Mesendoderm (in vitro differentiated cells): ENCODE results near the gene BRF1.

Source experiments
- DNase-seq: peaks from one replicate; pipeline ENCODE4 v3.0.0; 2013
- H2AK5ac ChIP-seq: 2 replicates; pipeline ENCODE4 v1.6.1; 2013; ENCODE audit warnings: low read length, inconsistent platforms
- H2BK120ac ChIP-seq: 2 replicates; pipeline ENCODE4 v1.6.1; 2013; ENCODE audit warnings: low read depth, mild to moderate bottlenecking, low read length, moderate library complexity, mixed read lengths
- H2BK15ac ChIP-seq: replicated peaks from 2 replicates; pipeline ENCODE4 v1.6.1; 2013; ENCODE audit warnings: low read depth, mild to moderate bottlenecking, moderate library complexity
- H2BK5ac ChIP-seq: 2 replicates; pipeline ENCODE4 v1.6.1; 2013; ENCODE audit warnings: low read length, inconsistent platforms
- H3K18ac ChIP-seq: 2 replicates; pipeline ENCODE4 v1.6.1; 2013; ENCODE audit warnings: mild to moderate bottlenecking, low read length, mixed read lengths
- H3K23ac ChIP-seq: one replicate; pipeline ENCODE4 v1.6.1; 2013; ENCODE audit warnings: low read length
- H3K27ac ChIP-seq: 2 replicates; pipeline ENCODE4 v1.5.1; 2013; ENCODE audit warnings: low read depth, mild to moderate bottlenecking, inconsistent platforms, low read length, moderate library complexity
- H3K27me3 ChIP-seq: 2 replicates; pipeline ENCODE4 v1.6.1; 2013; ENCODE audit warnings: low read length, control low read depth, mild to moderate bottlenecking, inconsistent platforms; ENCODE audit not compliant: insufficient read depth, poor library complexity
- H3K36me3 ChIP-seq: 2 replicates; pipeline ENCODE4 v1.6.1; 2013; ENCODE audit warnings: low read length, inconsistent platforms; ENCODE audit not compliant: control insufficient read depth, insufficient read depth
- H3K4ac ChIP-seq: one replicate; pipeline ENCODE4 v1.6.1; 2013; ENCODE audit warnings: low read depth, mild to moderate bottlenecking, low read length, moderate library complexity
- H3K4me1 ChIP-seq: 2 replicates; pipeline ENCODE4 v1.6.1; 2013; ENCODE audit warnings: low read depth, low read length, inconsistent platforms; ENCODE audit not compliant: control insufficient read depth
- H3K4me2 ChIP-seq: 2 replicates; pipeline ENCODE4 v1.6.1; 2013; ENCODE audit warnings: low read length
- H3K4me3 ChIP-seq: 2 replicates; pipeline ENCODE4 v1.5.1; 2013; ENCODE audit warnings: mild to moderate bottlenecking, low read length
- H3K56ac ChIP-seq: one replicate; pipeline ENCODE4 v1.6.1; 2013; ENCODE audit warnings: low read length
- H3K79me1 ChIP-seq: 2 replicates; pipeline ENCODE4 v1.6.1; 2013; ENCODE audit warnings: low read length, inconsistent platforms
- H3K79me2 ChIP-seq: 2 replicates; pipeline ENCODE4 v1.6.1; 2013; ENCODE audit warnings: mild to moderate bottlenecking, low read length; ENCODE audit not compliant: control insufficient read depth, insufficient read depth
- H3K9ac ChIP-seq: 2 replicates; pipeline ENCODE4 v1.6.1; 2013; ENCODE audit warnings: low read length, inconsistent platforms
- H4K5ac ChIP-seq: one replicate; pipeline ENCODE4 v1.6.1; 2013; ENCODE audit warnings: low read length
- H4K8ac ChIP-seq: one replicate; pipeline ENCODE4 v1.6.1; 2013; ENCODE audit warnings: low read depth, mild to moderate bottlenecking, control low read depth, low read length, moderate library complexity
- WGBS: extraction: QIAGEN DNeasy Blood & Tissue Kit; methylation state at CpG from one replicate; pipeline ENCODE4 v1.1.7; 2013; ENCODE audit warnings: low lambda C conversion rate, missing lambda C conversion rate; ENCODE audit not compliant: insufficient coverage; ENCODE audit errors: extremely low coverage; 5-methylcytosine and 5-hydroxymethylcytosine counted together

BRF1 gene

DNA sequence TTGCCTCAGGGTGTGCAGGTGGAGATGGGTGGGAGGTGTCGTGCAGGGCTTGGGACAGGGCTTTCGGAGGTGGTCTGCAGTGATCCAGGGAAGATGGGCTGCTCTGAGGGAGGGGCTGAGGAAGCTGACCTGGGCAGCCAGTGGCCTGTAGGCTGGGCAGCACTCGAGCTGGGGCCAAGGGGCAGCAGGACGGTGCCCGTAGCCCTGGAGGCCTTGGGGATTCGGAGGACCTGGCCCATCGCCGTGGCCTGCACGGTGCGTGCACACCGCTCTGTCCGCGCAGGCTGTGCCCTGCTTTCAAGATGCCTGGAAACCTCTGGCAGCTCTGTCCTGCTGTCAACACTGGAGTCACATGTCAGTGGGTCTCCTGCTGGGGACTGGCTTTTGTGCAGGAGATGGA is 22.9 kb upstream of the BRF1 start:
- Histone ChIP-seq H4K8ac (no peak overlapping the region), H3K18ac (no peak overlapping the region)

GRCh38 chr14:105322791-105323556 is 22.2 kb upstream of the BRF1 start:
- Histone ChIP-seq H3K4me1 (peaks cover 5% of the 10 kb centered on the region), H3K56ac (no peak overlapping the region), H2BK120ac (no peak overlapping the region), H3K4me2 (no peak overlapping the region), H4K5ac (no peak overlapping the region), H3K4ac (no peak overlapping the region), H3K23ac (no peak overlapping the region), H3K36me3 (no peaks in the 10 kb centered on the region), H2AK5ac (no peak overlapping the region), H3K9ac (no peak overlapping the region), H3K79me1 (peaks cover 22% of the 10 kb centered on the region), H3K27me3 (no peaks in the 10 kb centered on the region), H3K79me2 (peaks cover 21% of the 10 kb centered on the region), H2BK15ac (no peak overlapping the region), H3K27ac (no peak overlapping the region), H4K8ac (no peak overlapping the region), H2BK5ac (no peak overlapping the region), H3K18ac (no peak overlapping the region), H3K4me3 (no peak overlapping the region)
- DNase-seq = no peak
- no CpG with 5 or more reads among the region's 27 CpGs for whole genome bisulfite sequencing

More for the DNA sequence above, 22.9 kb upstream of the BRF1 start:
- peaks cover 21% of the 10 kb centered on the region for H3K79me2 ChIP-seq
- no peak overlapping the region for H3K4me2 ChIP-seq
- no peak overlapping the region for H2BK5ac ChIP-seq
- H3K27me3 ChIP-seq = no peaks in the 10 kb centered on the region
- no peak overlapping the region for H3K4ac ChIP-seq
- H3K27ac ChIP-seq = no peak overlapping the region
- H3K36me3 ChIP-seq = no peaks in the 10 kb centered on the region
- no CpG with 5 or more reads among the region's 13 CpGs for WGBS
- H3K56ac ChIP-seq = no peak overlapping the region
- H3K4me1 ChIP-seq = peaks cover 5% of the 10 kb centered on the region
- no peak overlapping the region for H2BK15ac ChIP-seq
- no peak overlapping the region for H4K5ac ChIP-seq
- H3K79me1 ChIP-seq = peaks cover 25% of the 10 kb centered on the region
- no peak overlapping the region for H2AK5ac ChIP-seq
- DNase-seq = no peak
- no peak overlapping the region for H2BK120ac ChIP-seq
- H3K4me3 ChIP-seq = no peak overlapping the region
- no peak overlapping the region for H3K23ac ChIP-seq
- no peak overlapping the region for H3K9ac ChIP-seq

- no peak overlapping the region for H2AK5ac ChIP-seq
- no peak overlapping the region for H4K8ac ChIP-seq
- no peak overlapping the region for H3K27ac ChIP-seq
- no peaks in the 10 kb centered on the region for H3K36me3 ChIP-seq
- DNase-seq = no peak
- no peak overlapping the region for H4K5ac ChIP-seq
- no peak overlapping the region for H3K4me3 ChIP-seq
- no peak overlapping the region for H3K18ac ChIP-seq
- no peak overlapping the region for H2BK5ac ChIP-seq
- no peak overlapping the region for H3K4me2 ChIP-seq
- H3K23ac ChIP-seq = no peak overlapping the region
- no peaks in the 10 kb centered on the region for H3K27me3 ChIP-seq
- no peak overlapping the region for H3K9ac ChIP-seq
- no peak overlapping the region for H3K56ac ChIP-seq
- no peak overlapping the region for H2BK15ac ChIP-seq
- H3K79me1 ChIP-seq = peaks cover 11% of the 10 kb centered on the region
- H3K4me1 ChIP-seq = peaks cover 3% of the 10 kb centered on the region
- WGBS = no CpG with 5 or more reads among the region's 11 CpGs
- peaks cover 18% of the 10 kb centered on the region for H3K79me2 ChIP-seq
- H3K4ac ChIP-seq = no peak overlapping the region
- no peak overlapping the region for H2BK120ac ChIP-seq
These were observed 16.7 kb upstream of the BRF1 start for GRCh38 chr14:105317546-105317945.

DNA sequence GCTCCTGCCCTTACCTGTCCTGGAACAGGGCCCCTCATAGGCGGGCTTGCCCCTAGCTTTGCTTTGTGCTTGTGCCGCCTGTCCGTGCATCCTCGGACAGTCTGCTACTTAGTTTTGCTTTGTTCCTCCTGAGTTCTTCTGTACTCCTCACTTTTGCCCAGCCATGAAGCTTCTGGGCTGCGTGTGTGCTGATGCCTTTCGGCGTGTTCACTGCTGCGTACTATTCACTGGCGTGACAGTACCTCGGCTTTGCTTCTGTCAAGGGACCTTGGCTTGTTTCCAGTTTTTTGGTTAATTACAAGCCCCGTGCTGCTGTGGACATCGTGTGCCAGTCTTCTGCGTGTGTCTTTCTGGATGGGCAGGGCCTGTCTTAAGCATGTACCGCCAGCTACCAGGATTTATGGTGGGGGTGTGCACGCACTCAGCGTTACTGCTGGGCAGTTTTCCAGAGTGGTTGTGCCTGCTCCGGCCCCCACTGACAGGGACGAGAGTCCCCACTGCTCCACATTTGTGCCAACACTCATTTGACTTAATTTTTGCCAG is 16.2 kb upstream of the BRF1 start:
- no peak for DNase-seq
- H2BK15ac ChIP-seq = no peak overlapping the region
- no peak overlapping the region for H3K4ac ChIP-seq
- H2AK5ac ChIP-seq = no peak overlapping the region
- H3K4me3 ChIP-seq = no peak overlapping the region
- no peak overlapping the region for H3K18ac ChIP-seq
- no peak overlapping the region for H3K4me2 ChIP-seq
- H3K9ac ChIP-seq = no peak overlapping the region
- no peak overlapping the region for H3K23ac ChIP-seq
- H4K5ac ChIP-seq = no peak overlapping the region
- H3K79me1 ChIP-seq = peaks cover 11% of the 10 kb centered on the region
- no peaks in the 10 kb centered on the region for H3K36me3 ChIP-seq
- no CpG with 5 or more reads among the region's 18 CpGs for WGBS
- no peaks in the 10 kb centered on the region for H3K27me3 ChIP-seq
- H3K27ac ChIP-seq = no peak overlapping the region
- H2BK5ac ChIP-seq = no peak overlapping the region
- H3K79me2 ChIP-seq = peaks cover 18% of the 10 kb centered on the region
- H4K8ac ChIP-seq = no peak overlapping the region
- no peak overlapping the region for H3K56ac ChIP-seq
- no peak overlapping the region for H2BK120ac ChIP-seq
- H3K4me1 ChIP-seq = peaks cover 3% of the 10 kb centered on the region

DNA sequence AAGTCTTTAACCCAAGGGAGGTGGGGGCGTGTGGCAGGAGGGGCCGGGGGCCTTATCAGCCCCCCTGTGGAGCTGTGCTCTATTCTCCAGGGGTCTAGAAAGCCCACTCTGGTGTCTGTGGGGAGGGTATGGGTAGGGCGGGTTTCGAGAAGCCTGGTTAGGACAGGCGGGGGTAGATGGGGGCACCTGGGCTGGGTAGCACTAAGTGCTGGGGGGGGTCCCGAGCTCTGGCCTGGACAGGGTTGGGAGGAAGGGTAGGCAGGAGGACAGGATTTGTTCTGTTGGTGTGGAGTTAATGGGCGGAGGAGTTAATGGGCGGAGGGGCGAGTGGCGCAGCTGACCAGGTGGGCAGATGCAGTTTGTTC is 15.8 kb upstream of the BRF1 start:
- Histone ChIP-seq H3K9ac (no peak overlapping the region), H4K5ac (no peak overlapping the region), H4K8ac (no peak overlapping the region), H3K56ac (no peak overlapping the region), H3K23ac (no peak overlapping the region), H3K36me3 (no peaks in the 10 kb centered on the region), H3K4me1 (peaks cover 3% of the 10 kb centered on the region), H2BK15ac (no peak overlapping the region), H3K27ac (no peak overlapping the region), H3K79me1 (peaks cover 11% of the 10 kb centered on the region), H3K4ac (no peak overlapping the region), H3K18ac (no peak overlapping the region), H2AK5ac (no peak overlapping the region), H3K27me3 (no peaks in the 10 kb centered on the region), H3K79me2 (peaks cover 18% of the 10 kb centered on the region), H2BK5ac (no peak overlapping the region), H2BK120ac (no peak overlapping the region), H3K4me3 (no peak overlapping the region), H3K4me2 (no peak overlapping the region)
- no CpG with 5 or more reads among the region's 10 CpGs for WGBS
- no peak for DNase-seq
